AG09319 (cell line): ENCODE measurements around the gene KLHDC8B.

ENCODE experiments used
- DNase-seq: peaks from one replicate; pipeline ENCODE4 v3.0.0-alpha.2; 2010; ENCODE audit warnings: low read depth; ENCODE audit errors: extremely low read depth
- CTCF ChIP-seq: IDR thresholded peaks from 2 replicates; pipeline ENCODE4 v1.5.1; 2011; ENCODE audit warnings: low read depth, mild to moderate bottlenecking, inconsistent platforms, low read length, moderate library complexity

Gene KLHDC8B

GRCh38 chr3:49135499-49135898 is 35.9 kb upstream of the KLHDC8B start:
- TF ChIP-seq CTCF, result no peak
- DNase-seq, result no peak

- DNase-seq, result no peak
Observed at GRCh38 chr3:49140080-49140479, 31.3 kb upstream of the KLHDC8B start.

GRCh38 chr3:49148159-49148558 is 23.2 kb upstream of the KLHDC8B start:
- DNase-seq, result no peak
- TF ChIP-seq CTCF, result no peak

More at GRCh38 chr3:49140080-49140479, 31.3 kb upstream of the KLHDC8B start:
- no peak for TF ChIP-seq CTCF

GRCh38 chr3:49151610-49152009 is 19.8 kb upstream of the KLHDC8B start:
- DNase-seq, result no peak
- no peak for TF ChIP-seq CTCF

- DNase-seq, result no peak
- no peak for TF ChIP-seq CTCF
Observed at GRCh38 chr3:49153349-49153912, 18.0 kb upstream of the KLHDC8B start.

- no peak for DNase-seq
- TF ChIP-seq CTCF, result no peak
Observed at GRCh38 chr3:49157289-49157688, 14.1 kb upstream of the KLHDC8B start.

- TF ChIP-seq CTCF, result peak; percentile 25
- DNase-seq, result no peak
Observed at GRCh38 chr3:49158103-49158709, 13.2 kb upstream of the KLHDC8B start.
